ENCODE data around the gene LENEP.
A peak's percentile ranks its signal among the peaks of the same experiment; 100 is the strongest.

Gene LENEP

GRCh38 chr1:155003227-155003765 is 9.9 kb downstream of the LENEP start:
- FAIRE-seq (no peak), DNase-seq (ENCODE audit: insufficient read length, low spot score) (no peak)
- no peak; the same call in 1 of the 2 replicates for TF ChIP-seq POLR2A (IDR thresholded peaks at IDR 0.05; ENCODE audit: low read depth, low read length)

DNA sequence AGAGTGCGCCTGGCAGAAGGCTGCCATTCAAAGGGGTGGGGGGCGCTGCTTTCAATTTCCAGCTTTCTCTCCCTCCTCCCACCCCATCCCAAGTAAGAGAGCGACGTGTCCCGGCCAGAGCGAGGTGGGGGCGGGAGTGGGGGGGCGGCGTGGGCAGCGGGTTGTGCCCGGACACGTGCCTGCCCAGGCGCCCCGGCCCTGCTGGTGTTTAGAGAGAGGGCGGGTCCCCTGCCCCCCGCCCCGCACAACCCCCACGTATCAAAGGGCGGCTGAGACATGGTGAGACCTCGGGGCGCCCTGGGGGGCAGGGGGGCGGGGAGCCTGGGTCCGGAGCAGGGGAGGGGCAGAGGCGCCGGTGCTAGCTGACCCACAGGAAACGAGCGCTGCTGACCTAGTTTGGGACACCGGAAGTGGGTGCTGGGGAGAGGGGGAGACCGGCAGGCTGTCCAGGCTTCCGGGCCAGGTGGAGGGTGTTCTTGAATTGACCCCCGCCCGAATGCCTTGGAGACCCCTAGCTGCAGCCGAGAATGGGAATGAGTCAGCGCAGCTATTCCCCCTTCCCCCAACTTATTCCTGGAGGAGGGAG is 10.5 kb downstream of the LENEP start:
- FAIRE-seq (no peak), DNase-seq (ENCODE audit: insufficient read length, low spot score) (peak; percentile 72)
- TF ChIP-seq POLR2A (IDR thresholded peaks at IDR 0.05; ENCODE audit: low read depth, low read length): peak; percentile 8; the same call in 1 of the 2 replicates

- no peak for FAIRE-seq
- no peak for DNase-seq (ENCODE audit: insufficient read length, low spot score)
- no peak for TF ChIP-seq POLR2A (IDR thresholded peaks at IDR 0.05; ENCODE audit: low read depth, low read length)
Measured at GRCh38 chr1:155004352-155005075, 11.1 kb downstream of the LENEP start.

DNA sequence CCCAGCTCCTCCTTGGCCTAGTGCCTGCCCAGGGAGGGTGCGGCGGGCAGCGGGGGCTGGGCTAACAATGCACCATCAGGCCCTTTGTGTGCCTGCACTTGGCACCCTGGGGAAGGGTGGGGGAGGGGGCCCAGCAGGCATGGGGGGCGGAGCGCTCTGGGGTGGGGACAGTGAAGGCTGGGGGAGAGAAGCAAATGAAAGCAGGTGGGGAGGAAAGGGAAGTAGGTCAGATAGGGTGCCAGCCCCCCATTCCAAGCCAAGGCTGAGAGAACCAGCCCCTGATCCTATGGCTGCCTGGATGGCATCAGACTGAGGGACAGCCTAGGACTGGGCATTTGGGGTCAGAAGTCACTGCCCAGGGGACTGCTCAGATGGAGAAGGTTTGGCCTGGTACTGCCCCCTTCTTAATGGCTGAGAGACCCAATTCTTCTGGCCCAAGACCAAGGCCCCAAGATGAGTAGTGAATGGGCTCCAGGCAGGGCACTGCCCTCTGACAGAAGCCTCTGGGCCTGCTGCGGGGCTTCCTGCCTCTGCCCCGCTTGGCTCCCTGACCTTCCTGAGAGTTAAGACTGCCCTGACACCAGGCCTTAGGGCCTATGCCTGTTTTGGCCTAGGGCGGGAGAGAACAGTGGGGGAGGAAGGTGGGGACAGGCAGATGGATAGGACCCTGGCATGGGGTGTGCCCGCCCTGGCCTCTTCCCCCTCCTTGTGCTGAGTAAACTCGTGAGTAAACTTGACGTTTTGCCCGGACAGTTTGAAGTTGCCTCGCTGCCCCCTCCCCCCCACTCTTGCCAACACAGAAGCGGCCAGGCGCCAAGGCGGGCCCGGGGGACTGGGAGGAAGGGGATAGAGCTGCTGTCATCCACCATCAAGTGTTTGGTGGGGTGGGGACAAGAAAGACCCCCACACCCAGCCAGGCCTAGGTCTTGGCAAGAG is 12.0 kb downstream of the LENEP start:
- no peak for TF ChIP-seq POLR2A (IDR thresholded peaks at IDR 0.05; ENCODE audit: low read depth, low read length)
- peak; percentile 76 for DNase-seq (ENCODE audit: insufficient read length, low spot score)

GRCh38 chr1:155006601-155007101 is 13.3 kb downstream of the LENEP start:
- TF ChIP-seq POLR2A (IDR thresholded peaks at IDR 0.05; ENCODE audit: low read depth, low read length): no peak
- FAIRE-seq (no peak), DNase-seq (ENCODE audit: insufficient read length, low spot score) (no peak)

More for the DNA sequence above, 12.0 kb downstream of the LENEP start:
- FAIRE-seq: peak; percentile 69

- TF ChIP-seq POLR2A (IDR thresholded peaks at IDR 0.05; ENCODE audit: low read depth, low read length): no peak
- DNase-seq (ENCODE audit: insufficient read length, low spot score) (no peak), FAIRE-seq (no peak)
Measured at GRCh38 chr1:155007251-155007828, 14.0 kb downstream of the LENEP start.

DNA sequence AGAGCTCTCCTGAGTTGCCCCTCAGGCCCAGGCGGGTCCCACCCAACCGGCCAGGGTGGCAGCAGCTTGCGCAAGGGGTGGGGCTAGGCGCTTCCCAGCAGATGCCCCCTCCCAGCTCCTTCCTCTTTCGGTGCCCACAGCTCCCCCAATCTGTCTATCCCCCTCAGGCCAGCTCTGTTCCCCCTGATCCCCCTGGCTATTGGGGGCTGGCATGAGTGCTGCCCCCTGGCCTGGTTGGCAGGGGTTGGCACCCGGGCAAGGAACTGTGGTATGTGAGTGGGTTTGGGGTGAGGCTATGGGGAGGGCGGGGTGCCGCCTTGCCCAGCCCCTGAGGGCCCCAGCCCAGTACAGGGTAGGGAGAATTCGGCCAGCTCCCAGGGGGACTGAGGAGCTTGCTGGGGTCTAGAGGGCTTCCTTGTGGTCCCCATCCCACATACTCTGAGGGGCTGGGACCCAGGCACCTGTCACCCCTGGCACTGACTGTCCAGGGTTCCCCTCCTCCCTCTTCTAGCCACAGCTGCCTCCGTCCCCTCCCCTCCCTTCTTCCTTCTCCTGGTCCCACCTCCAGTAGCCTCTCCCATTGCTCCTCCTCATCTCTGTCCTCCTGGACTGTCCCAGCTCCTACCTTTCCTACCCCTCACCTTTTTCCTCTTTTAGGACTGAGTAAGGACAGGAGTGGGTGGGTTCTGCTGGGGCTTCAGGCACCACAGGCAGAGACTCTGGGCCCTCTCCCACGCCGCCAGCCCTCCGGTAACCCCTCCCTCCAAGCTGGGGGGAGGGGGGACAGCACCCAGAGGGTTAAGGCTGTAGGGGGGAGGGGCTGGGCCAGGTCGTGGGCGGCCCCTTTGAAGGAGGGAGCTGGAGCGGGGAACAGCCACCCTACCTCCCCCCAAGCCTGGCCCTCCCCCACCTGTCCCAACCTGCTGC is 14.9 kb downstream of the LENEP start:
- FAIRE-seq (no peak), DNase-seq (ENCODE audit: insufficient read length, low spot score) (no peak)
- TF ChIP-seq POLR2A (IDR thresholded peaks at IDR 0.05; ENCODE audit: low read depth, low read length): no peak

- no peak for TF ChIP-seq POLR2A (IDR thresholded peaks at IDR 0.05; ENCODE audit: low read depth, low read length)
- no peak for DNase-seq (ENCODE audit: insufficient read length, low spot score)
Measured at GRCh38 chr1:155009221-155009711, 15.9 kb downstream of the LENEP start.

DNA sequence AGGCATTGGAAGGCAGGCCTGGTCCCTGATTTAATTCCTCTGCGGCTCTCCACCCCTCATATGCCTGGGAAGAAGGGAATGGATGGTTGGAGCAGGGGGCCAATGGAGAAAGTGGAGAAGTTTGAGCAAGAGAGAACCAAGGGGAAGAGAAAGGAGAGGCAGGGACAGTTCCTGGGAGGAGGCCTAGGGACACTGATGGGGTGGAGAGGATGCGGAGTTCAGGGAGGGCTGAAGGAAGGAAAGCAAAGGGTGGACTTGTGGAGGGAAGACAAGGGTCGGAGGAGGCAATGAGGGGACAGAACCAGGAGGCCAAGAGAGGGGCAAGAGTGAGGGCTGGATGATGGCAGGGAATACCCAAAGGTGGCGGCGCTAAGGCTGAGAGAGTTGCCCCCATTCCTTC is 16.4 kb downstream of the LENEP start:
- DNase-seq (ENCODE audit: insufficient read length, low spot score) (no peak), FAIRE-seq (no peak)
- no peak for TF ChIP-seq POLR2A (IDR thresholded peaks at IDR 0.05; ENCODE audit: low read depth, low read length)

More at GRCh38 chr1:155009221-155009711, 15.9 kb downstream of the LENEP start:
- no peak for FAIRE-seq

DNA sequence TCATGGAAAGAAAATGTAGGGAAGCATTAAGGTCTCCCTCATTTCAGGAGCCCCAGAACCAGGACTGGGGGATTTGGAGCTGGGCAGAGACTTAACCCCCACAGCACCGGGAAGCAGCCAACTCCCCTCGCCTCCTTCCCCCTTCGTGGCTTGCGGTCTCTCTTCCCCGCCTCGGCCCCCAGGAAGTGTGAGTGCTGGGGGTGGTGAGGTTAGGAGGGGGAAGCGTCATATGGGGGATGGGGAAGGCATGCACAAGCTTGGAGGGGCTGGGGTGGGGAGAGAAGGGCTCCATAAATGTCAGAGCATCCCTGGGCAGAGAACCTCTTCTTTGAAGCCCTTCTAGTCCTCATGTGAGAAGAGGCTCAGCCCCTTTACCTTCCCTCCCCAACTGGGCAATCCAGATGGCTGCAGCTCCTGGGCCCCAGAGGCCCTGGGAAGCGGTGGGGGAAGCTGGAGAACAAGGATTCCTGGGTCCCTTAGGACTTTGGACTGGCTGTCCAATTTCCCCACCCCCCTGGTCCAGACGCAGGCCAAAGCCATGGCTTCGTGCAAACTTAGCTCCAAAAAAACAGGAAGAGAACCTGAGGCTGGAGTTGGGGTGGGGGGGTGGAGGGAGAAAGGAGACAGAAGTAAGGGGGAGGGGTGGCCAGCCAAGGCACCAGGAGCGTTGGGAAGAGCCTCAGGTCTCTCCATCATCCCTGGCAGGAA is 17.0 kb downstream of the LENEP start:
- FAIRE-seq: no peak
- no peak for TF ChIP-seq POLR2A (IDR thresholded peaks at IDR 0.05; ENCODE audit: low read depth, low read length)
- no peak for DNase-seq (ENCODE audit: insufficient read length, low spot score)

GRCh38 chr1:155011004-155011416 is 17.6 kb downstream of the LENEP start:
- no peak for DNase-seq (ENCODE audit: insufficient read length, low spot score)
- FAIRE-seq: no peak
- no peak for TF ChIP-seq POLR2A (IDR thresholded peaks at IDR 0.05; ENCODE audit: low read depth, low read length)
